NCI-H82 (cell line): ENCODE data around the gene TNN.
"Not testable (repeated sequence)": the region's sequence is repeated elsewhere in the genome, so short reads cannot be mapped to it uniquely, and the experiment has no call there.

Experiments used
- DNase-seq: peaks from one replicate; lab custom pipeline; 2025; lab: John Stamatoyannopoulos, UW

TNN gene

DNA sequence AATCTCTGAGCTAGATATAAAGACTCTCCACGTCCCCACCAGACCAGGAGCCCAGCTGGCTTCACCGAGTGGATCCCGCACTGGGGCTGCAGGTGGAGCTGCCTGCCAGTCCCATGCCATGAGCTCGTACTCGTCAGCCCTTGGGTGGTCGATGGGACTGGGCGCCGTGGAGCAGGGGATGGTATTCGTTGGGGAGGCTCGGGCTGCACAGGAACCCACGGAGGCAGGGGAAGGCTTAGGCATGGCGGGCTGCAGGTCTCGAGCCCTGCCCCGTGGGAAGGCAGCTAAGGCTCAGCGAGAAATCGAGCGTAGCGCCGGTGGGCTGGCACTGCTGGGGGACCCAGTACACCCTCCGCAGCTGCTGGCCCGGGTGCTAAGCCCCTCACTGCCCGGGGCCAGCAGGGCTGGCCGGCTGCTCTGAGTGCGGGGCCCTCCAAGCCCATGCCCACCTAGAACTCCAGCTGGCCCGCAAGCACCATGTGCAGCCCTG is 40.7 kb downstream of the TNN start:
- not testable (repeated sequence) for DNase-seq

DNA sequence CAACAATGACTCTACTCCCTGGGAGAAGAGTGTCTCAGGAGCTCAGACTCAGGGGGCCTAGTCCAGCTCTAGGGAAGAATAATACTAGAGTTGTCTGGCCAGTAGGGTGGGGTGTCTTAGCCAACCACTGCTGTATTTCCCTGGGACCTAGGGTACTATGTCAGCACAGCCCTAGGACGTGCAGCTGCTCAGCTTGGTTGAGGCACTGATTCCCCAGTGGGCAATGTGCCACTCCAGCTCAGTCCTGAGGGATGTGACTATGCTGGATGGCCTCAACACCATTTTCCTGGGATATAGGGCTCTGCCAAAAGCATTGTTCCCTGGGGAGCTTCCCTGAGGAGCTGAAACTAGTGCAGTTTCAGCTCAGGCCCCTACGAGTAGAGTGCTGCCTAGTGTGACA is 47.4 kb downstream of the TNN start:
- DNase-seq = no peak

DNA sequence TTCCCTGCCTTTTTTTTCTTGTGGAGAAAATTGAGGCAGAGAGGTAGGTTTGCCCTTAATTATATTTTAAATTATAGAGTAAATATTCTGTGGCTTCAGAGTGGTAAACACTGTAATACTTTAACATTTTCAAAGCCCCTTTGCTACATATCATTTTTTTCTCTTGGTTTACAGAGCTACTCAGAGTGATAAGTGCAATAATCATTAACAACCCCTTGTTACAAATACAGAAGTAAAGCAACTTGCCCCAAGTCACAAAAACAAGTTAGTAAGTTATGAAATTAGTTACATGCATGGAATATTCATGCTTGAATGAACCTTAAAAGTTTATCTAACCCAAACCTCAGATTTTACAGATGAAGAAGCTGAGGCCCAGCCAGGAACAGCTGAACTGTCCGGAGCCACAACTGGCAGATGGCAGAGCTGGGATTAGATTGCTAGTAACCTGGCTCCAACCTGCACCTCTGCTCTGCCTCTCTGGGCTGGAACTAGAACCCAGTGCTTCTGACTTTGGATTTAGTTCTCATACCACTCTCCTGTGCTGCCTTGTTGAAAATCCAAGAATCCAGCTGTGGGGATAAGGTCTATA is 48.7 kb downstream of the TNN start:
- DNase-seq = peak; percentile 31

DNA sequence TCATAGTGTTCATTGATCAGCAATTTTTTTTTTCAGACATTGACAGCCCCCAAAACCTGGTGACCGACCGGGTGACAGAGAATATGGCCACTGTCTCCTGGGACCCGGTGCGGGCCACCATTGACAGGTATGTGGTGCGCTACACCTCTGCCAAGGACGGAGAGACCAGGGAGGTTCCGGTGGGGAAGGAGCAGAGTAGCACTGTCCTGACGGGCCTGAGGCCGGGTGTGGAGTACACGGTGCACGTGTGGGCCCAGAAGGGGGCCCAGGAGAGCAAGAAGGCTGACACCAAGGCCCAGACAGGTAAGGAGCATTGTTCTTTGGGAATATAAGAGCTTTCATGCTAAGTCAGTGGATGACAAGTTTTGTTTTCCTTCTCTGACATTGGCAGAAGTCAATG is 49.3 kb downstream of the TNN start:
- no peak for DNase-seq

DNA sequence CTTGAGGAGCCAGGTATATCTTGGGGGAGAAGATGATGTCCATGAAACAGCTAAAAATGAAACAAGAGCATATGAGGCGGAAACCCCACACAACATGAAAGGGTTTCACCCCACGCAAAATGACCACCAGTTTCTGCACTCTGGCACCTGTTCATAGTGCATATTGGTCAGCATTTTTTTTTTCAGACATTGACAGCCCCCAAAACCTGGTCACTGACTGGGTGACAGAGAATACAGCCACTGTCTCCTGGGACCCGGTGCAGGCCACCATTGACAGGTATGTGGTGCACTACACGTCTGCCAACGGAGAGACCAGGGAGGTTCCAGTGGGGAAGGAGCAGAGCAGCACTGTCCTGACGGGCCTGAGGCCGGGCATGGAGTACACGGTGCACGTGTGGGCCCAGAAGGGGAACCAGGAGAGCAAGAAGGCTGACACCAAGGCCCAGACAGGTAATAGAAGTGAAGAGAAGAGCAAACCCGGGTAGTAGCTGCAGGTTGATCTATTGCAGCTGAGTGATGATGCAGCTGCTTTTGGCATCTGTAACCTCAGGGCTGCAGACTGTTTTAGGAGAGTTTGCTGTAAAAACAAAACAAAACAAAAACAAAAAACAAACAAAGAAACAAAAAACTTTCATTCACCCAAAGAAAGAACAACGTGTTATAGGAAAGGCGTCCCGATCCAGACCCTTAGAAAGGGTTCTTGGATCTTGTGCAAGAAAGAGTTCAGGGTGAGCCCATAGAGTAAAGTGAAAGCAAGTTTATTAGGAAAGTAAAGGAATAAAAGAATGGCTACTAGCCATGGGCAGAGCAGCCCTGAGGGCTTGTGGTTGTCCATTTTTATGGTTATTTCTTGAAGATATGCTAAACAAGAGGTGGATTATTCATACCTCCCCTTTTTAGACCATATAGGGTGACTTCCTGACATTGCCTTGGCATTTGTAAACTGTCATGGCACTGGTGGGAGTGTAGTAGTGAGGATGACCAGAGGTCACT is 51.0 kb downstream of the TNN start:
- no peak for DNase-seq

DNA sequence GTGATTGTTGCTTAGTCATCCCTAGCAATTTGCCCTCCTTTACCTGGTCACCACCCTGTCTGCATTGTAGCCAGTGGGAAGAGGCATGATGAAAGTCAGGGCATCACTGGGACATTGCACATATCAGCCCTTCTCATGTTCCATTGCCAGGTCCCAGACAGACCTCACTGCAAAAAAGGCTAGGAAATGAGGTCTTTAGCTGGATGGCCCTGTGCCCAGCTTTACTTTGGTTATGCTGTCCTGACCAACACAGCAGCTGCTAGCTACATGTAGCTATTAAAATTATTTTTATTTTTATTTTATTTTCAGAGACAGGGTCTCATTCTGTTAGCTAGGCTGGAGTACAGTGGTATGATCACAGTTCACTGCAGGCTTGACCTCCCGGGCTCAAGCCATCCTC is 52.9 kb downstream of the TNN start:
- DNase-seq = no peak

DNA sequence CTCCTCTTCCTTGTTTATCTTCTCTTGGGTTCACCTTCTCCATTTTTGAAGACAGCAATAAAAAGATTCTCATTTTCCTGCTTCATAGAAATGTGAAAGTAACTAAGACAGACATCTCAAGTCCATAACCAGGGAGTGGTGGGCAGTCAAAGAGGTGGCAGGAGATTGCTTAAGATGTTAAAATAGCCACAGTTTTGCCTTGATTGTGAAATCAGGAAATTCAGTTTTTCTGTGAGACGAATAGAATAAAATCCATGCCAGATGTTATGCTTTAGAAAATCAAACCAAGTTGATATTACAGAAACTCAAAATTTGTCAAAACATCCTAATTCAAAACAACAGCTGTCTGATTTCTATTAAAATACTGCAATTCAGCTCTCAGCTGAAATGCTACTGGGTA is 57.2 kb downstream of the TNN start:
- DNase-seq = no peak

DNA sequence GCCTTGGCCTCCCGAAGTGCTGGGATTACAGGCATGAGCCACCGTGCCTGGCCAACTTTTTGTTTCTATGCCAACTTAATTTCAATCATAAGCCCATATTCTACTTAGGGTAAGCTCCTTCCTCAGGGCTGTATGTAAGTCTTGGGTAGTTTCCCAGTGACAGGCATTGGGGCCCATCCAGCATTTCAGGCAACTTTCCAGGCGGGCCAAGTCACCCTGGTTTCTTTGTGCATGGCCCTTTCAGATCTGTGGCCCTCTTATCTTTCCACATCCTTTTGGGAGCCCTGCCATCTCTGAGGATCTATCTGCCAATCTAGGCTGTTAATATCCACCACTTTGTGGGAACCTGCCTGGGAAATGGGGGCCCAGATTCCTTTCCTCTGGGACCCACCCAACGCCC is 58.7 kb downstream of the TNN start:
- no peak for DNase-seq

DNA sequence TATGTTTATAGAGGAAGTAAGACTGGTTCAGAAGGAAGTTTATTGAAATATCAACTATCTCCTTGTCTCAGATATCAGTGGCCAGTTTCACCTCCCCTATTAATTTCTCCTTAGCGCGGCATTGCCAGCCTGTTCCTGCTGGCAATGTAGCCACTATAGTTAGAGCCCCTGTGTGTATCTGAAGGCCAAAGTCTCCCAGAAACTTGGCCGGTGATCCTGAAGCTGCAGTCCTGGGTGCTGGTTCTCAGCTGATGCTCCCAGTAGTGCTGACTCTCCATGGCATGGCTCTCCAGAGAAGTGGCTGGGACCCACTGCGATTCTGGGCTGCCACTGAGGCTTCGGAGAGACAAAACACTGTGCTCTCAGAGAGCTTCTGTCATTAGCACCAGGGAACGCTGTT is 59.9 kb downstream of the TNN start:
- DNase-seq = no peak

DNA sequence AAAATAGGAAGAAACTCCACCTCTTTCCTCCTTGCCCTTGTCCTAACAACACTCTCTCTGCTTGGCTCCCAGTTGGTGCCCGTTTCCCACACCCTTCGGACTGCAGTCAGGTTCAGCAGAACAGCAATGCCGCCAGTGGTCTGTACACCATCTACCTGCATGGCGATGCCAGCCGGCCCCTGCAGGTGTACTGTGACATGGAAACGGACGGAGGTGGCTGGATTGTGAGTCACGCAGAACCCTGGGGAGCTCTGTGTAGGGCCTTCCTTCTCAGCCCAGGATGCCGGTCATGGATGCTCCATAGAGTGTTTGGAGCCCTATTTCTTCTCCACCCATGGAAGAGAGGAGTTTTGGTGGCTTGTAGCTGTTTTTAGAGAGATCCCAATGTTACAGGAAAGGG is 60.9 kb downstream of the TNN start:
- no peak for DNase-seq

DNA sequence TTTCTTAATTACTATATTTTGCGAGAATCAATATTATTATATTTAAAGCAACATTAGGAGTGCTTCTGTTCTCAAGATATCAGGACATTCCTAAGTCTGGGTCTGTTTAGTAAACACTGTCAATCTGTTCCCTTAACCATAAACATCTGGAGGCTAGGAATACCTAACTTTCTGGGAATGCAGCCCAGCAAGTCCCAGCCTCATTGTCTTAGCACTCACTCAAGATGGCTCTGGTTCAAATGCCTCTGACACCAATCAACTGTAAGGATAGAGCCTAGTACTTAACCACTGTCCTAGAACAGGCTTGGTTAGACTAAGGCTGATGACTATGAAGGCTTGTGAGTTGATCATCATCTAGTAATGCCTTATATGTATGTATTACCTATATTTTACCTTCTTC is 61.5 kb downstream of the TNN start:
- peak; percentile 80 for DNase-seq

DNA sequence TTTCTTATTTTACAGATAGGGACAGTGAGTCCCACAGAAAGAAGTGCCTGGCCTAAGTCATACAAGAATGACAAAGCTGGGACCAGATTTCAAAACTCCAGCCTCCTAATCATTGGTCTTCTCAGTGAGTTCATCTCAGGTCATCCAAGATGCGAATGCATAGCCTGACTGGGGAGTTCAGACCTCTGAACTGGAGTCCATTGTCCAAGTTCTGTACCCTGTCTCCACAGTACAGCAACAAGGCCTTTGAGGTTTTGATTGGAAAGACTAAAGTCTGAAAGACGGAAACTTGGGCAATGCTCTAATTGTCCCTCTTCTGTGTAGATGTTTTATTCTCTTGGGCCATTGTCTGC is 62.0 kb downstream of the TNN start:
- peak; percentile 98 for DNase-seq

DNA sequence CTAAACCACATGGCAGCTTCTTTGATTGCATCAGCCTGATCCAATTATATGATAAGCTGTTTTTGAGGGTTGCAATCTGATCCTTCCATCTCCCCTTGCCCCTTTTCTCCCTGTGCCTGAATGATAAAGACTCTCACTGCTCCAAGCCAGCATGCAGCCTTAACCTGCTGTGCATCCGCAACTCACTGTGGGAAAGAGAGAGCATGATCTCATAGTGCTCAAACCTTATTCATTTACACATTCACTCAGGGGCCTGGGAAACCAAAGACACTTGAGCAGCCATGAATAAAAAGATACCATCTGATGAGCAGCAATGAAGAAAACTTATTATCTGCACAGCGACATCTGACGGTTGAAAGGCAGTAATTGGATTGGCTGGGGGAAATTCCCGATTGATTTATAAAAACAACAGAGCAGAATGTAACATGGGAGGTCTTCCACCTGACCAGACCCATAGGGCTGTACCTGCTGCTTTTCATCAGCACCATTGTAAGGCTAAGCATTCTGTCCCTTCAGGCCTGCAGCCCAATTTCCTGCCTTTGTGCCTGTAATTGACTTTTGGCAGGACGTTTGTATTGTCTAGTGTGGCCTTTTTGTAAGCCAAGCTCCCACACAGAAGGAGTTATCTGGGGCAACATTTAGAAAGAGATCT is 62.5 kb downstream of the TNN start:
- peak; percentile 99 for DNase-seq

DNA sequence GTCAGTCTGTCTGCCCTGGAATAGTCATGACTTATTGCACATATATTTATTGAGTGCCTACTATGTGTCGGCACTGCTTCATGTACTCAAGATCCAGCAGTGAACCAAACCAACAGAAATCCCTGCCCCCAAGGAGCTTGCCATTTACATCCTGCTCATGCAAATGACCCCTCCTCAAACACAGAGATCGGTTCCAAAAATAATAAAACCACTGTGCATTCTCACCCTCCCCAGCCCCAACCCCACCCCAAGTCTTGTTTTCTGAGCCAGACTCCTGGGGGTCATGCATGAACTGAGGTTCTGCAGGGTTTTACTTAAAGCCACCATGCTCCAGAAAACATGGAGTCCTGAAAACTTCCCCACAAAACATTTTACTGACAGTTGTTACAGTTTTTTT is 63.0 kb downstream of the TNN start:
- no peak for DNase-seq

DNA sequence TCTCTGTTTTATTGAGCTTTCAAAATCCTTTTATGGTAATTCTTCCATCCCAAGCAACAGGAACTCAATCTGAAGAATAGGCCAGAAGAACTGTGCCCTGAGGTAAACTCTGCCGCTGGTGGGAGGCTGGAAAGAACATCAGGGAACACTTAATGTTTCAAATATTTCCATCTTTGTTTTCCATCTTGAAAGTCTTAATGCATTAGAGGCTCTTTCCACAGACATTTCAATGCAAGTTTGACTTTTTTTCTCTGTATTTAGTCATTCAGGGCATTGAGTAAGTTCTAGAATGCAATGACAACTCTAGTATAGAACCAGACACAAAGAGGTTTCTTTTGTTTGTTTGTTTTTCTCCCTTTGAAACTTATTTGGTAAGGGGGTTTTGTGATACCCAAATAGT is 63.5 kb downstream of the TNN start:
- DNase-seq = peak; percentile 33

DNA sequence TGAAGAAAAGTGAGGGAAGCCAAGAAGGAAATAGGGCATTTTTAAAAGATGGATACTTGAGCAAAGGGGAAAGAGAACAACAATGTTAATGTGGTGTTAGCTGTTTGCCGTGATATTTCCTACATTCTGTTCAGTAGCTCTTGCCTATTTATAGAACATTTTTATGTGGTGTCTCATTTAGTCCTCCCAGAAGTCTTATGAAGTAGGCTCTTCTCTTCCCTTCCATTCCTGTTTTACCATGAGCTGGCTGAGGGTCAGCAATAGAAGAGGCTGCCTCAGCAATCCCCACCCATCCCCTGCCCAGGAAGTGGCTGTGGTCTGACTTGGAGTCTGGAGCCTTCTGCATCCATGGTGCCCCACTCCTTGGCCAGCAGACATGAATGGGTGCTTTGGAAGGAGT is 64.8 kb downstream of the TNN start:
- no peak for DNase-seq

DNA sequence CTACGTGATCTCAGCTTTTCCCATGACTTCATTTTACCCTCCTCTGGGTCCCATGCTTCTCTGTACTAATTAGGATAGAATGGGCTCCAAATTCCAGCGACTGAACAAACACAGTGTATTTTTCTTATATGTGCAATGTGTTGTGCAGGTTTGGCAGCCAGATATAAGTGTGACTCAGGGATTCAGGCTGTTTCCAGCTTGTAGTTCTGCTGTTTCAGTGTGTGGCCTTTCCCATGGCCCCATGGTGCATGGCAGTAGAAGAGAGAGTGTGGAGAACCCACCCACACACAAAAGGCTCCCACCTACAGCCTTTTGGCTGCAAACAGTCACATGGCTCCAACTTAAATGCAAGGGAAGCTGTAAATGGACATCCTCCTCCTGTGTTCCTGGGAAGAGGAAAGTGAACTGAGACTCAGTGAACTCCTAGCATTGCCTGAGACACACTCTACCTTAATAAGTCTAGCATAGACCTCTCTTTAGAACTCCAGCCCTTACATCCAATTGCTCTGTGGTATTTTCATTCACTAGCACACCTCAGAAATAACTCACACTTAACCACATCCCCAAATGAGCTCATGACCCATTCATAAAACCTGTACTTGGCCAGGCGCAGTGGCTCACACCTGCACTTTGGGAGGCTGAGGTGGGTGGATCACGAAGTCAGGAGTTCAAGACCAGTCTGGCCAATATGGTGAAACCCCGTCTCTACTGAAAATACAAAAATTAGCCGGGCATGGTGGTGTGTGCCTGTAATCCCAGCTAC is 66.2 kb downstream of the TNN start:
- no peak for DNase-seq

DNA sequence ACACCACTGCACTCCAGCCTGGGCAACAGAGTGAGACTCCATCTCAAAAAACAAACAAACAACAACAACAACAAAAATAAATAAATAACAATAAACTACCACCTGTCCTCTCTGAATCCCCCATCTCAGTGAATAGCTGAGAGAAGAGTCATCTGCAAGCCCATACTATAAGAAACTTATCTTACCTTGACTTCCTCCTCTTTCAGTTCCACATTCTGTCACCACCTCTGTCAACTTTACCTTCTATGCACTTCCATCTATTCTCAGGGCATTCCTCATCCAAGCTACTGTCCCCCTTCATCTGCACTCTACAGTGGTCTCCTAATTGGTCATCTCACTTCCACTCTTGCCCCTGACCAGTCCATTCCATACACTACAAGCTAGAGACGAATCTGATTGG is 66.9 kb downstream of the TNN start:
- DNase-seq = no peak

DNA sequence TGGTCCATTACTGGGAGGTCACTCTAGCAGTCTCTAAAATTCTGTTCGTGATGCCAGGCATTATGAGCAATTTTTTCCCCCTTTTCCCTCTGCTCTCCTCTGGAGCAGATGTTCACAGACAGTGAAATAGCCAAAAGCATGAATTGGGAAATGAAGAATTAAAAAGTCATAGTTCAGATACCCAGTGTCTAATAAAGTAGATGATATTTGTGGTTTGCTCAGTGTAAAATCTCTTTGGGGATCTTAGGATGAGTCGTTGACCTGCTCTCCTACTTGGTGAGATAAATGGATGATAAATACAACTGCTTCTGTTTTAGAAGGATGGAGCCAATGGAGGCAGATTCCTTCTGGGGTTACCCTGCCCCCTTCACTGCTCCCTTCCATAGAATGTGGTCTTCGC is 68.6 kb downstream of the TNN start:
- DNase-seq = no peak

DNA sequence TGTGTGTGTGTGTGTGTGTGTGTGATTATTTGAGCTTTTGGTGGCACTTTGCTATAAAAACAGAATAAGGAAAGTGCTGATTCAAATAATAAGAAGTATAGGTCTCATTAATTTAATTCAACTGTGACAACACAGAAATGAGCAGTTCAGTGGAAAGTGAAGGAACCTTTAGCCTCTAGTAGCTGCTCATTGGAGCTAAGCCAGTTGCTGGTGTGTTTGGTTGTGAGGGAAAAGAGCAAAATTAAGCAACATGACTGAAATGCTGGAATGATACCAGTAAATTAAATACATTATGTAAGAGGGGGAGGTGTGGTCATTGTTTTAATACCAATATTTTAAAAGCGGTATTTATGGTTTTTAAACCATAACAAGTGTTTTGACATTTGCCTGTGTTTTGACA is 69.7 kb downstream of the TNN start:
- no peak for DNase-seq

DNA sequence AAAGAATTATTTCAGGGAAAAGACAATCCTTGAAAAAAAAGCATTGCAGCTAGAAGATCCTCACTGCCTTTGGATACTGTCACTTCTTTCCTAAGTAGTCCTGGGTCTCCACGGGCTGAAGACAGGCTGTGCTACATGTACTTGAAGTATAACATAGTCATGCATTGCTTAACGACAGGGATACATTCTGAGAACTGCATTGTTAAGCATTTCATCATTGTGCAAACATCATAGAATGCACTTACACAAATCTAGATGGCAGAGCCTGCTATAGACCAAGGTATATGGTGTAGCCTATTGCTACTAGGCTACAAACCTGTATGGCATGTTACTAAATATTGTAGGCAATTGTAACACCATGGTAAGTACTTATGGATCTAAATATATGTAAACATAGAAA is 70.9 kb downstream of the TNN start:
- DNase-seq = no peak

DNA sequence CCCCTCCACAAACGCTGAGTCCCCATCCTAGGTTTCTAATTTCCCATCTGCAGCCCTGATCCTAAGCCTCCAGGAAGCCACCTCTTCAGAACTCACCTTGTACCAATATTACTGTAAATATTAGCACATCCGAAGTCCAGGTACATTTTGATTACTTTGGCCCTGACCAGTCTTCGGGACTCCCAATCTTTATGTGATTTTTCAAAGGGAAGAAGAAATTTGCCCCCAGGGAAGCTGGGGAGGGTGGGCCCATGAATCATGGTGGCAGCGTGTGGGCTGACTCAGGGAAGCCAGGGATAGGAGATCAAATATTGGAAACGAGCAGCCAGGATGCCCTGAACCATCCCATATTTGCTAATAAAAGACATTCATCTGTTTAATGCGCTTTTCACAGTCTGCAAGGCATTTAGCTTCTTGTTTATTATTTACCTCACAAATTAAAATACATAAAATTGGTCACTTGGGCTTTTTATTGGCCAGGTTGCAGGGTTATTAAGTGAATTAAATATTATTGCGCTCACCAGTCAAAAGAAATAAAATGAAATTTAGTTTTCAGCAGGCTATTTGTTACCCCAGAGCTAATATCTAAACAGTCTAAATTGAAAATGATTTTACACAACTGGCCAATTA is 78.4 kb downstream of the TNN start:
- DNase-seq = peak; percentile 45
